ENCODE results near the gene NKX1-2.
A peak's percentile ranks its signal among the peaks of the same experiment; 100 is the strongest.
"Not testable (repeated sequence)": the region's sequence is repeated elsewhere in the genome, so short reads cannot be mapped to it uniquely, and the experiment has no call there.

Gene NKX1-2

DNA sequence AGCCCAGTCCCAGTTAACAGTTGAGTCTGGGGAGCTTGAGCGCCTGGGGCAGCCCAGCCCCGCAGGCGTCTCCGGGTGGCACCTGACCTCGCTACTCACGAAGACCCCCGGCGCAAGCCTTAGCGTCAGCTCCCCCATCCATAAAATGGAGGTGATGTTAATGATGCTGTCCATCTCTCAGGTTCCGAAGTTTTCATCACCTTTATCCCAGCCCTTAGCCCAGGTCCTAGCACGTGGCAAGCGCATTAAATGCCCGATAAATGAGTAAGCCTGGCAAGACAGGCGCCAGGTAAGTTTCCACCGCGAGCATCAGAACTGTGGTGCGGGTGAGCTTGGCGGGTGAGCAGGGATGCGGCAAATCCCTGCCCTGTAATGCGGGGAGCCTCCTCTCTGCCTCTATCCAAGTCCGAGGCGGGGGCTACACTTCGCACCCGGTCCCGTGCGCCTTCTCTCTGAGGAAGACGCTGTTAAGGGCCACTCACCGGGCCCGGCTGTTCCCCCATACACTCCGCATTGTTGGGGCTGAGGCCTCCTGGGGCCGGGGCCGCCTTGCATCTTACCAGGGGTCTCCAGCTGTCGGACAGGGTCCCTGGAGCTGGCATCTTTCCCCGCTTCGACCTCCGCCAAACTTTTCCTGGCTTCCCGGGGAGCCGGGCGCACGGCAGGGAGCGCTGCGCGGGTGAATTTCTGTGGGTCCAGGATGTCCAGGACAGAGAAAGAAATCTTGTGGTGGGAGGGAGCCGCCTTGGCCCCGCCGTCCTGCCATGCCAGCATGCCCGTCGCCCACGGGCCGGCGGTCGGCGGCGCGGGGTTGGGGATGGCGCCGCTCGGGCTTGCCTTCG is 444 bp downstream of the NKX1-2 start:
- DNase-seq, result no peak

DNA sequence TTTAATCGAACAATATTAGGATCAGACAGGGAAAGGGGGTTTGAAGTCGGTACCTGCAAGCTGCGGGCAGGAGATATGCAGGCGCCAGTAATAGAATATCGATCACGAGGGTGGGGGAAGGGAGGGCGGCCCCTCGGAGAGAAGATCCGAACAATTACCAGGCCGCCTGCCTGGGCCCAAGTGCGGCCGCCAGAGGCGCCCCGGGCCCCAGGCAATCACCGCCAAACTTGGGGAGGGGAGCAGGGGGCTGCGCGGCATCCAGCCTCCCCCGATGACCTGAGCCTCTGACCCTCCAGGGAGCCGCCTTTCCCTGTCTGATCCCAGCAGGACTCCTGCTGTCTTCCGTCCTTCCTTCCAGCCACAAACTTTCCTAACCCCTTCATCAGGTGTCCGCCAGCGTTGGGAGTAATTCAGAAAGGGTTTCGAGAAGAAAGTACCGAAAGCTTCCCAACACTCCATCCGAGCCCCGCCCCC is 1.1 kb downstream of the NKX1-2 start:
- no peak for DNase-seq

DNA sequence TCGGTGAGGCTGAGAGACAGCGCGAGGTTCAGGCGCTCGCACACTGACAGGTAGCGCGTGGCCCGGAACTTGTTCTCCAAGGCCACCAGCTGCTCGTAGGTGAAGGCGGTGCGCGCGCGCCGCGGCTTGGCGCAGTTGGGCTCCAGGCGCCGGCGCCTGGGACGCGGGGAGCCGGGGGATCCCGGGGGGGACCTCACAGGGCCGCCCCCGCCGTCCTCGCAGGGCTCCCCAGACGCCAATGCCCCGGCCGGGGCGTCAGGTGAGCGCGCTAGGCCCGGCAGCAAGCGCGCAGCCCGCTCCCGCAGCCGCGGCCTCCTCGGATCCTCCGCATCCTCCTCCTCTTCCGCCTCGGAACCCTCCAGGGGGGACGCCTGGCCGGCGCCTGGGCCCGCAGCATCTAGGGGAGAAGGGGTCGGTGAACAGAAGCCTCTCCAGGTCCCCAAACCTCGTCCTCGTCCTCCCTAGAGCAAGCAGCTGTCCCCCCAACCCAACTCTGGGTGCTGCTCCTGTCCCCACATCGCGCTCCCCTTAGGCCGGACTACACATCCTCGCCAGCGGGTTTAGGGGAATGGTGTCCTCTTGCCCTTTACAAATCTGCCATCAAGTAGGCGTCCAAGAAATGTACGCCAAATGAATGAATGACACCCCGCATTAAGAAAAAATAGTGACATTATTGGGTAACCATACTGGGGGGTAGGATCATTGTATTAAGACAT is 1.9 kb downstream of the NKX1-2 start:
- no peak for DNase-seq

- no peak for DNase-seq
Measured at GRCh38 chr10:124446830-124447750, 2.7 kb downstream of the NKX1-2 start.

- DNase-seq, result not testable (repeated sequence)
Measured at GRCh38 chr10:124441694-124442093, 8.1 kb downstream of the NKX1-2 start.

GRCh38 chr10:124436191-124436638 is 13.6 kb downstream of the NKX1-2 start:
- DNase-seq, result no peak

- not testable (repeated sequence) for DNase-seq
Measured at GRCh38 chr10:124435683-124436082, 14.2 kb downstream of the NKX1-2 start.

DNA sequence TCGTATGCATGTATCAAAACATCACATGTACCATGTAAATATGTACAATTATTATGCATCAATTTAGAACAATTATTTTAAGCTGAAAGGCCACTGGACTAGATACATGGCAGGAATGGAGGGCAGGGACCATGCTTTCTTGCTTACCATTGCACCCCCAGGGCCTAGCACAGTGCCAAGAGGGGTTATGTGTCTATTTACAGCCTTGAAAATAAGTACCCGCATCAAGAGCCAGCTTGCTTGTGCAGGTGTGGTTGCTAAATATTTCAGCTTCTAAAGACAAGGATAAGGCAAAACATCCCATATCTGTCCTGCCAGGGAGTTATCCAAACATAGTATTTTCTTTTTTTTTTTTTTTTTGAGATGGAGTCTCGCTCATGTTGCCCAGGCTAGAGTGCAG is 16.4 kb downstream of the NKX1-2 start:
- no peak for DNase-seq

- no peak for DNase-seq
Measured at GRCh38 chr10:124430077-124430476, 19.8 kb downstream of the NKX1-2 start.

DNA sequence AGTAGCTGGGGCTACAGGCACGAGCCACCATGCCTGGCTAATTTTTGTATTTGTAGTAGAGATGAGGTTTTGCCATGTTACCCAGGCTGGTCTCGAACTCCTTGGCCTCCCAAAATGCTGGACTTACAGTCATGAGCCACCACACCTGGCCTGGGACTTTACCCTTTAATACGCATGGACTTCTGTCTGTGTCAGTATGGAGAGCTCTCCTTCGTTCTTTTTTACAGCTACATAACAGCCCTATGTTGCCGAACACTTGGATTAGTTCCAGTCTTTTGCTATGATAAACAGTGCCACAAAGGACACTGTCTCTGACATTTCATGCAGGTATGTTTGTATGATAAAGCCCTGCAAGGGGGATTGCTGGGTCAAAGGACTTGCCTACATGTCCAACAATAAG is 20.3 kb downstream of the NKX1-2 start:
- DNase-seq, result no peak

GRCh38 chr10:124428207-124428777 is 21.5 kb downstream of the NKX1-2 start:
- DNase-seq, result no peak

DNA sequence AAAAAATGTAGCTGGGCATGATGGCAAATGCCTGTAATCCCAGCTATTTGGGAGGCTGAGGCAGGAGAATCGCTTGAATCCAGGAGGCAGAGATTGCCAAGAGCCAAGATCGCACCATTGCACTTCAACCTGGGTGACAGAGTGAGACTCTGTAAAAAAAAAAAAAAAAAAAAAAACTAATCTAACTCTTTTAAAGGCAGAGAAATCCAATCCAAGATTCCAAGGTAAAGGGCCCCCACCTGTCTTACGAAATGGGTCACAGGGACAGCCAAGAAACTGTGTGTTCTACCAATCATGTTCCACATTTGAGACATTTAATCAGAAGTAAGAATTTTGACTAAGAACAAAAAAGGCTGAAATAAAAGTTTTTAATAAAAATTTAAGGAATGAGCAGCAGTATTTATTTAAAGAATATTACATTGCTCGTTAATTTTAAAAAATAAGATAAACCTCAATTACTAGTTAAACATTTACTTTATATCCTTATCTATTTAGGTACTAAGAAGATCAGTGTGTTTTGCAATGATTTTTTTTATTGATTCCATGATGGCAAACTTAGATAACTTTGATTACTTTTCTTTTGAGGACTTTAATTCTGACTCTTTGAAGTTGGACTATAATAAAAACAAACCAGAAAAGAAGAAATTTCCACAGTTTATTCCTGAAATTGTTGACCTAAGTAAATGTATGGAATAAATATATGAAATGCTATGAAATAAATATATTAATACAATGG is 24.4 kb downstream of the NKX1-2 start:
- DNase-seq, result no peak

DNA sequence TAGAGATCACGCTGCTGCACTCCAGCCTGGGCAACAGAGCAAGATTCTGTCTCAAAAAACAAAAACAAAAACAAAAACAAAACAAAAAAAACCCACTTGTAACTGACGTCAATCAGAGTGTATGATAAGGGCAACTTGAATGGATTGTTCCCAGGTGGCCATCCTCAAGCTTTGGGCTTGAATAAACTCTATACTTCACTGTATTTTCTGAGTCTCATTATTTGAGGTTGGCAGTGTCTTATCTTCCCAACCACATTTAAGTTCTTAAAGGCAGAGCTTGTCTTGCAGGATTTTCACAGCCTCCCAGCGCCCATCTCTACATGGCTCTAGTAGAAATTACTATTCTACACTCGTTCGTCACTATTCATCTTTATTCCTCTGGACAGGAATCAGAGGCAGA is 26.0 kb downstream of the NKX1-2 start:
- no peak for DNase-seq

GRCh38 chr10:124422742-124423141 is 27.1 kb downstream of the NKX1-2 start:
- no peak for DNase-seq

DNA sequence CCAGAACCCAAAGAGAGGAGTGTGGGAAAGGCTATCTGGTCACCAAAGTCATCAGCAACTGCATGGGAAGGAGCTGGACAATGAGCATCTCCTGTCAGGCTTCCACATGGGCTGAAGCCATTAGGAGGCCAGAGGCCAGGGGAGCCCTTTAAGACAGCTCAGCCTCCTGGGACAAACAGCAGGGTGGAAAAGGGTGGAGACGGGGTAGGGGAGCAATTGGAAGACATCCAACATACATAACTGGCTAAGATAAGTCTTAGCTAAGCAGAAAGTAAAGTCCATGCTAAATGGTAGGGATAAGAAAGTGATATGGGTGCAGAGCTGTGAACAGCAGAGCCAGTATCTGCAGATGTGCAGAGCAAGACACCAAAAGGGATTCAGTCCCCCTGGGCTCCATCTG is 29.6 kb downstream of the NKX1-2 start:
- DNase-seq, result no peak

- no peak for DNase-seq
Measured at GRCh38 chr10:124419635-124420034, 30.2 kb downstream of the NKX1-2 start.

- peak; percentile 93 for DNase-seq
Measured at GRCh38 chr10:124418726-124419501, 30.9 kb downstream of the NKX1-2 start, which contains the start of gene OAT. Gene OAT (minus strand): TSS chr10:124418923. CDS start chr10:124412171, 6,752 bp downstream.

DNA sequence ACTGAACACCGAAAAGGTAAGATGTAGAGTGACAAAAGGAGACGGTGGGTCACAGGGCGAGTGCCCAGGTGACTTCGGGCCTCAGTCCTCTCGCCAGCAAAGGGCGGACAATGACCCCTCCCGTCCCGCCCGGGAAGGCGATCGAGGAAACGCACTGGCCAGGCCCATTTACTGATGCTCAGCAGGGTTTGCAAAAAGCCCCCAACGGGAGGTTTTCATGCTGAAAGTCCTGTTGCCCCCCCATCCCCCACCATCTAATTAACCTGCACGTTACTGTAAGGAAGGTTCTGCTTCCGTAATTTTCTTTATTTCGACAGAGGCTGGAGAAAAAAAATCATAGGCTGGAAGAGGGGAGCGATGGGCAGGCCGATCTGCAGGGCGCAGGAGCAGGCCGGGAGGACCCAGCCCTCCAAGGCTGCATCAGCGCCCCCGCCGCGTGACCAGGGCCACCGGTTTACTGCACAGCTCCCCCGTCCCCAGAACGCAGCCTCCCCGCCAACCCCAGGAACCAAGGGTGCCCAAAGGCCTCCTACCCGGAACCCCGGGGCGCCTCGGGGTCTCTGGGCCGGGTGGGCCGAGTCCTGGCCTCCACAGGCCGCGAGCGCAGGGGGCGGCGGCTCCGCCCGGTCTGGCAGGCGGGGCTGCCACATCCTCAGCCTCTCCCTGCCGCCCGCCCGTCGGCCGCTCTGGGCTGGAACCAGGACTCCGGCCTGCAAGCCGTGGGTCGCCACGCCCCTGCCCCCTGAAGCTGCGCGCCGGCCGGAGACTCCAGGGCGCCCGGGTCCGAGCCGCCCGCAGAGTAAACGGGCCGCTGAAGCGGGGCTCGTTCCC is 31.7 kb downstream of the NKX1-2 start:
- peak; percentile 55 for DNase-seq

DNA sequence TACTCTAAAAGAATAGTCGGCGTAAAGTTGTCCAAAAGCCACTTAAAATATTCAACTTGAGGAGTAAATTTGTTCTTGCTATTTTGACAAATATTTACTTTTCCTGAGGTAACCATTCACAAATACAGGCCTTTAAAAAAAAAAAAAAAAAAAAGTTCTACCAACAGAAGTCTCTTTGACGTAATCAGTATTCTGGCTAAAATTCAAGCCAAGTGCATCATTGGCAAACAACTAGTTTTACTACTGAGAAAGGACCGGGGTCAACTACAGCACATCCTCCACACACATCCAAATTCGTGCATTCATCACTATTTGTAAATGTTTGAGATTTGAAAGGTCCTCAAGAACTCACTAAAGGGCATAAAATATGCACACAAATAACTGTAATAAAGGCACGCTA is 33.1 kb downstream of the NKX1-2 start:
- no peak for DNase-seq

- no peak for DNase-seq
Measured at GRCh38 chr10:124415210-124415609, 34.6 kb downstream of the NKX1-2 start.

Data from amniotic stem cell (primary cell).